Stimulated activated CD8-positive, alpha-beta memory T cell treated with anti-CD3 and anti-CD28 coated beads, Interleukin-15, amount 100 ng/mL, for 4 hours (primary cell): ENCODE results near the gene CNTNAP2.
"Not testable (repeated sequence)": the region's sequence is repeated elsewhere in the genome, so short reads cannot be mapped to it uniquely, and the experiment has no call there.

Experiments used
- DNase-seq, 2 donors: peaks; one replicate each; pipeline ENCODE4 v3.0.0-alpha.2; 2020; ENCODE audit warnings: low read depth in 2 of 2

The CNTNAP2 gene

DNA sequence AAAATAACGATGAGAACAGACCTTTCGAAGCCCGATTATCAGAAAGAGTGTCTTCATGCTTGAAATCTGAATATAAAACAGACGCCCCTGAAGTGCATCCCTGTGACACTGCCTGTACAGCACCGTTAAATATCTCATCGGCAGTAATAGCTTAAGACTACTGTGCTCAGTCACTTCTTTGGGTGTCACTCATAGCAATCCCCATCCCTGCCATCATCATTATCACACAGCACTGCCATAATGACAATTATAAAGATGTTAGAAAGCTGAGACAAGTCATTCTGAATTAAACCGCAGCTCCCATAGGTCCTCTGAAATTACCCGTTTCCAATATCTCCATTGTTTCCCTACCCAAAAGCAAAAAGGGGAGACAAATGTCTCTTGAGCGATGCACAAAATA is 1906.2 kb downstream of the CNTNAP2 start:
- no peak for DNase-seq

DNA sequence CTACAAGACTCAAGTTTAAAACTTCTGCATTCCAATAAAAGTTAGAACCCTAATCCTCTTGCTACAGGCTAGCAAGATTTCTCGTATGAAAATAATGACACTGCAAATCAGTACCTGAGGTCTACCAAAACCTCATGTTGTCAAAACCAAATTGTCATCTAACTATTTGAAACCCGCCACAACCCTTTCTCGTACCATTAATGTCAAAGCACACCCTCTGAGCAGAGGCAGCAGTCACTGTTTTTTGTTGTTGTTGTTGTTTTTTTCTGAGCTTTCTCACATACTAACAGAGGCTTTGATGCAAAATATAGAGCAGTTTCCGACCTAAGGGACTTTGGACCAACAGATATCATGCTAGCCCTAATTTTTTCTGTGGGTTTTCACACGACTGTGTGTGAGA is 1910.1 kb downstream of the CNTNAP2 start:
- DNase-seq, result no peak

DNA sequence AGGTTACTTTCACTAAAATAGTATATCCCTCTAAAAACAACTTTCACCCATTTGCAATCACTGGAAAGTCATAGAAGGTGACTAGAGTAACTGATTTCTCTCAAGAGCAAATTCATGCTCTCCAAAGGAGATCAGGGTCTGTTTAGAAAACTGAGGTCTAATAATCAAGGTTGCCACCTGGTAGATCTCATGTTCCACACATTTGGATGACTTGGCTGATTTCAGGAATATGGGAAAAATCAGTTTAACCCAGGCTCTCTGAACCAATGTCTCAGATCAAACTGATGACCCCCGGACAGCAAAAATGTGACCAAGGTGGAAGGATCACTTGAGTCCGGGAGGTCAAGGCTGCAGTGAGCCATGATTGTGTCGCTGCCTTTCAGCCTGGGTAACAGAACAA is 1911.6 kb downstream of the CNTNAP2 start:
- no peak for DNase-seq

DNA sequence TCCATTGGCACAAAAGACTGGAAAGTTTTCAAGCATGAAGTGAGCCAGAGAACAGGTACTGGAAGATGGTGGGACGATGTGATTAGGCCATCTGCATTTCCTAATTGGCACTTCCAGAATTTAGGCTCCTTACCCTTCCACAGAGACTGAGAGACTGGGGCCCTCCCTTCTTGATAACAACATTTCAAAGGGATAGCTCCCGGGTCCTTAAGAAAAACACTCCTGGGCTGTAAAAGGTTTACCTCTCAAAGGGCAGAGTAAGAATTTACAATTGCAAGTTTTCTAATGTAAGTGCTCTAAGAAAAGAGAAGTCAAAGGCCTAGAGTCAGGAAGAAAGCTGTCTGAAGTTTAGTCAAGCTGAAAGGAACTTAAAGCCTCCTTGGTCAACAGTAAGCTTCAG is 1914.4 kb downstream of the CNTNAP2 start:
- no peak for DNase-seq

- no peak for DNase-seq
Observed at GRCh38 chr7:148031811-148032210, 1915.2 kb downstream of the CNTNAP2 start.

DNA sequence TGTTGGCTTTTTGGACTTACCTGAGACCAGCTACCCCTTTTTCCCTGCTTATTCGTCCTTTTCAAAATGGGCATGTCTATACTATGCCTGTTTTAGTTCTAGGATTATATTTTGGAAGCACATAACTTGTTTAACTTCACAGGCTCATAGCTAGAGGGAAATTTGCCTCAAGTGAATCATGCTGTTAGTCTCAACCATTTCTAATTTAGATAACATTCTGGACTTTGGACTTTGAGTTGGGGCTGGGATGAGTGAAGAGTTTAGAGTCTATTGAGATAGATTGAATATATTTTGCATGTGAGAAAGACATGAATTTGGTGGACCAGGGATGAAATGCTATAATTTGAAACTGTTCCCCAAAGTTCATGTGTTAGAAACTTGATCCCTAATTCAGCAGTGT is 1919.3 kb downstream of the CNTNAP2 start:
- DNase-seq, result no peak

DNA sequence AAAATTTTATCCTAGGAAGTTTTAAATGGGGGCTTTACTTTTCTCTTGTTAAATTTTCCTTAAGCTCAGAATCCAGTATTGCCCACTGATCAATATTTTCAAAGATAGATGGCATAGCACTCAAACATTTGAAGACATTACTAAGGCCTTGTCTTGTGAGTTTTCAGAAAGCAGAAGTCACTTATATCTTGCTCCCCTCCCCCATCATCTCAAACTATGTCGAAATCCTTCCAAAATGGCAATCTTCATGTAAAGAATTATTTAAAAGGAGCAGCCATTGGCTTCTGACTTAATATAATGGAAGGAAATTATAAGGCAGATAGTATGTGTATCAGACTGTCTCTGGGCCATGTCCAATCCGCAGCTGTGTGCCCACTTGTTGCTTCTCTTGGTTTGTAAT is 1920.4 kb downstream of the CNTNAP2 start:
- no peak for DNase-seq

DNA sequence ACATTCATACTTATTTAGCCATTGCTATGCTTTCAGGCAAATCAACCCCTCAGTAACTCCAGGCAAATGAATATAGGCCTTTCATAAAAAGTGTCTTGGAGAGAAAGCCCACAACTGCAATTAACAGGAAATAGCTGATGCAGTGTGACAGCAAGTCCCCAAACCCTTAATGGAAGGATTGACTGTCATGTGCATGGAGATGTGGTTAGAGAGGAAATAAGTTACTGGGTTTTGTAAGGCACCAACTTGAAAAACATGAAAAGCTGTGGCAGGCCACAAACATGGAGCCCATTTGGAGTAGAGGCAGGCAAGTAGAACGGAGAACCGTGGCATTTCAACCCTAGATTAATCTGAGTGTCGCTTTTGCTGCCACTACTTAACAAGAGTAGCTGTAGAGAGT is 1924.6 kb downstream of the CNTNAP2 start:
- no peak for DNase-seq

DNA sequence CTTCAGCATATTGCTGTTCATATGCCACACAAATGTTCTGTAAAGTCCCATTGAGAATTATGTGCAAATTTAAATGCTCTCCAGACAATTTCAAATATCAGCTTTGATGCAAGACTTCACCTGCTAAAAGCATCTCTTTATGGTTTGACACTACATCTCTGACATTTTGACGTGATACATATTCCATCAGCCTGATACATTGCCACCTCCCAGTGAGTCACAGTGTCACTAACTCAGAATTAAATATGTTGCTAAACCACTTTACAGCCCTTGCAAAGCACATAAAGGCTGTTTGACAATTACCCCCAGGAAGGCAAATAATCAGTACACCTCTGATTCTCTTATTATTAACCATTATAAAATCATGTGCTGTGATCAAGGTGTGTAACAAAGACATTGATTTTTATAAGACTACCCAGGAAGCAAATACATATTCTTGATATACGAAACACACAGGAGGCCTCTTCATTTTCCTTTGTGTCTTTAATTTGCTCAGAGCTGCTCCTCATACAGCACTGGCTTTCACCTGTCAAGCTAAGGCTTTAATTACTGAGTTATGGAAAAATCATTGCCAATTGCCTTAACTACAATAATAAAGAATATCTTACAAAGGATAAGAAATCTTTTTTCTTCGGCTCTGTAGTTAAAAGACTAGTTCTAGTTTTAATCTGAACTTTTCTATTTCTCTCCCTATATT is 1926.5 kb downstream of the CNTNAP2 start:
- no peak for DNase-seq

DNA sequence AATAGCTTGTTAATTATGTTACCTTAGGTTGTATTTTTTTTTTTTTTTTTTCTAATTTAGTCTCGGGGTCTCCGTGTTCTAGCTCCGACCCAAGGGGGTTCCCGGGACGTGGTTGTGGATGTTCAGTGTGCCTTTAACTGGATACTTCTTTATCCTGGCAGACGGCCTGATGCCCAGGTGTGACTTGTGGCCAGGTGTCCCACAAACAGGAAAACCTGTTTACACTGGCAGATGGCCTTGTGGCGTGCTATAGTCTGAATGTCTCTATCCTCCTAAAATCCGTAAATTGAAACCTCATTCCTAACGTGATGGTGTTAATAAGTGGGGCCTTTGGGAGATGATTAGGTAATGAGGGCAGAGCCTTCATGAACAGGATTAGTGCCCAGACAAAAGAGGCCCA is 1927.6 kb downstream of the CNTNAP2 start:
- DNase-seq, result no peak

- DNase-seq, result no peak
Observed at GRCh38 chr7:148045521-148045920, 1928.9 kb downstream of the CNTNAP2 start.

GRCh38 chr7:148049068-148049467 is 1932.5 kb downstream of the CNTNAP2 start:
- no peak for DNase-seq

DNA sequence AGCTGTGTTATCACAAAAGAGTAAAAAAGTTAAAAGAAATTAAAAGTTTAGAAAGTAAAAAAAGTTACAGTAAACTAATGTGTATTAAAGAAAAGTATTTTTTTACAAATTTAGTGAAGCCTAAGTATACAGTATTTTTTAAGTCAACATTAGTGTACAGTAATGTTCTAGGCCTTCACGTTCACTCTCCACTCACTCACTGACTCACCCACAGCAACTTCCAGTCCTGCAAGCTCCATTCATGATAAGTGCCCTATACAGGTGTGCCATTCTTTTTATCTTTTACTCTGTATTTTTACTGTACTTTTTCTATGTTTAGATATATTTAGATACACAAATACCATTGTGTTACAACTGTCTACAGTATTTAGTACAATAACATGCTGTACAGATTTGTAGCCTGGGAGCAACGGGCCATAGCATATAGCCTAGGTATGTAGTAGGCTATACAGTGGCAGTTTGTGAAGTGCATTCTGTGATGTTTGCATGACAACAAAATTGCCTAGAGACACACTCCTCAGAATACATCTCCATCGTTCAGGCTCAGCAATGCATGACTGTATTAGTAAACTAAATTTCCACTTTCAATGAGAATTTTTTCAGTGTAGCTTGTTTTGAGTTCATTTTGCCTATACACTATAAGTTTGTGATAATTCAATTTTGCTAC is 1934.0 kb downstream of the CNTNAP2 start:
- no peak for DNase-seq

DNA sequence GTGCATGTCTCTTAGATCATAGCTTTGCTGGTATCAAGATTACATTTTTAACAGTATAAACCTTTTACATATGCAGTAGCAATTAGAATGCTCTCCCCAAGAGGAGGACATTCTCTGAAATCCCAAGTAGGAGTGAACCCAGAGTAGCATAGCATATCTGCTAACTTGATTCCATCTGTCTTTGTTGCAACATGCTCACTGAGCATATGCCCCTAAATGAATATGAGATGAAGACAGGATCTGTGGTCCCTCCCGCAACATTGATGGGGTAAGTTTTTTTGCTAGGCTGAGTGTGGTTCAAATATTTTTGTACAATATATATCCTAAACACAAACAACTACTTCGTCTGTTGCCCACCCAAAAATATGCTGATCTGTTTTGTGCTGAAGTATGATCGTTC is 1939.8 kb downstream of the CNTNAP2 start:
- no peak for DNase-seq

GRCh38 chr7:148058092-148058491 is 1941.5 kb downstream of the CNTNAP2 start:
- no peak for DNase-seq

- no peak for DNase-seq
Observed at GRCh38 chr7:148058753-148059152, 1942.2 kb downstream of the CNTNAP2 start.

- no peak for DNase-seq
Observed at GRCh38 chr7:148060724-148061123, 1944.1 kb downstream of the CNTNAP2 start.

DNA sequence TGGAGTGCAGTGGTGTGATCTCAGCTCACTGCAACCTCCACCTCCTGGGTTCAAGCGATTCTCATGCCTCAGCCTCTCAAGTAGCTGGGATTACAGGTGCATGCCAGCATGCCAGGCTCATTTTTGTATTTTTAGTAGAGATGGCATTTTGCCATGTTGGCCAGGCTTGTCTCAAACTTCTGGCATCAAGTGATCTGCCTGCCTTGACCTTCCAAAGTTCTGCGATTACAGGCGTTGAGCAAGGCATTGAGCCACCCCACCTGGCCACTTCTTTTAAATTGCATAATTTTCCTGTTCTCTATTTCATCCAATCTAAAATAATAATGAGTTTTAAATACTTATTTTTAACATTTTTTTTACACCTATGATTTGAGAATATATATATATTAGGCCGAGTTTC is 1961.5 kb downstream of the CNTNAP2 start:
- DNase-seq, result not testable (repeated sequence)

- DNase-seq, result no peak
Observed at GRCh38 chr7:148079206-148080080, 1962.8 kb downstream of the CNTNAP2 start.

GRCh38 chr7:148083448-148083847 is 1966.8 kb downstream of the CNTNAP2 start:
- no peak for DNase-seq

DNA sequence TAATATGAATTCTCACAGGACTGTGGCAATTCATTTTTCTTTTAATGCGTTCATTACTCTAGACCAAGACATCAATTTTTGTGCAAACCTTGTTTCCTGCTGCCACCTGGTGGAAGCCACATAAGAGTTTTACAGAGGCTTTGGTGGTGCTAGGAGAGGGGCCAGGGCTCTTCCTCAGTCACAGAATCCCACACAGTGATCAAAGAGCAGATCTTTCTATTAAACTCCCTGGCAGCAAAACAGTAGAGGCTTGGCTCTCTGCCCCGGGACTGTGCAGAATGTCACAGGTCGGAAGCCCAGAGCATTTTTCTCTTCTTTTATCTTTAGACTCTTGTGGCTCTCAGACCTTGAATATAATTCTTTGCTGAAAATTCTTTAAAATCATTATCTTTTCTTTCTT is 1967.5 kb downstream of the CNTNAP2 start:
- no peak for DNase-seq

- DNase-seq, result no peak
Observed at GRCh38 chr7:148091882-148092281, 1975.3 kb downstream of the CNTNAP2 start.
